IPS-NIHi11 (cell line): Measurements from ENCODE around the gene MYH7B.

Experiments
- DNase-seq: peaks from one replicate; pipeline ENCODE4 v3.0.0; 2012; ENCODE audit warnings: mixed read lengths, low spot score

The MYH7B gene

GRCh38 chr20:34945315-34946077 lies 10.2 kb upstream of the MYH7B start:
- DNase-seq: no peak

- no peak for DNase-seq
Measured at GRCh38 chr20:34946661-34947060, 9.0 kb upstream of the MYH7B start.

- no peak for DNase-seq
Measured at GRCh38 chr20:34947336-34947735, 8.3 kb upstream of the MYH7B start.

- DNase-seq: no peak
Measured at GRCh38 chr20:34948030-34948429, 7.6 kb upstream of the MYH7B start.

- no peak for DNase-seq
Measured at GRCh38 chr20:34949120-34949519, 6.5 kb upstream of the MYH7B start.

GRCh38 chr20:34951252-34951651 lies 4.4 kb upstream of the MYH7B start:
- no peak for DNase-seq

GRCh38 chr20:34951652-34952051 lies 4.0 kb upstream of the MYH7B start:
- DNase-seq: no peak

- DNase-seq: no peak
Measured at GRCh38 chr20:34952671-34953070, 3.0 kb upstream of the MYH7B start.

- no peak for DNase-seq
Measured at GRCh38 chr20:34953960-34954359, 1.7 kb upstream of the MYH7B start.

- DNase-seq: peak; percentile 41
Measured at GRCh38 chr20:34954904-34955230, 801 bp upstream of the MYH7B start.

- DNase-seq: no peak
Measured at GRCh38 chr20:34956041-34956458, 382 bp downstream of the MYH7B start.

- DNase-seq: no peak
Measured at GRCh38 chr20:34956751-34957472, 1.2 kb downstream of the MYH7B start.

- DNase-seq: no peak
Measured at GRCh38 chr20:34964486-34964885, 8.8 kb downstream of the MYH7B start.

- no peak for DNase-seq
Measured at GRCh38 chr20:34965051-34965450, 9.4 kb downstream of the MYH7B start.

GRCh38 chr20:34967421-34967820 lies 11.8 kb downstream of the MYH7B start:
- no peak for DNase-seq

- DNase-seq: no peak
Measured at GRCh38 chr20:34968042-34968775, 12.5 kb downstream of the MYH7B start.

GRCh38 chr20:34970193-34970840 lies 14.6 kb downstream of the MYH7B start:
- DNase-seq: no peak

- DNase-seq: no peak
Measured at GRCh38 chr20:34970846-34971560, 15.3 kb downstream of the MYH7B start.

- DNase-seq: no peak
Measured at GRCh38 chr20:34971561-34972235, 16.0 kb downstream of the MYH7B start.

- DNase-seq: no peak
Measured at GRCh38 chr20:34974246-34974645, 18.6 kb downstream of the MYH7B start.

GRCh38 chr20:34976286-34976685 lies 20.6 kb downstream of the MYH7B start:
- DNase-seq: no peak
